HG03575 (cell line): ENCODE results near the gene MED14.
"Not testable (repeated sequence)": the region's sequence is repeated elsewhere in the genome, so short reads cannot be mapped to it uniquely, and the experiment has no call there.

Source experiments
- ATAC-seq: cut with Tn5 transposase; IDR thresholded peaks from one replicate; pipeline ENCODE4 v1.9.1; 2021; ENCODE audit not compliant: unreplicated experiment, insufficient number of reproducible peaks, low FRiP score; ENCODE audit errors: extremely low read depth

The MED14 gene

DNA sequence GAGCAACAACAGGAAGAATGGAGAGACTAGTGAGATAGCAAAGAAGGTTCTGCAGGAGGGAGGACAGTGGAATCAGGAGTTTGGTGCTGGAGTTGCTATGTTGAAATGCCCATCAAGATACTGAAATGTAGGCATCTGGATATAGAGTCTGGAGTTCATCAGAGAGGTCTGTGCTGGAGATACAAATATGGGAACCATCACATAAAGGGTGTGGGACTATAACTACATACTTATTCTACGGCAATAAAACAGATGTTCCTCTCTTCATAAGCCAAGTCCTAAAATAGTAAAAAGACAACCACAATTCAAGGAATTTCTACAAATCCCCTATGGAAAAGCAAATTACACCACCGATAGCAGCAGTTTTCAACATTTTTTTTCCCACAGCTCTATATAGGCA is 1.6 kb downstream of the MED14 start:
- ATAC-seq: no peak

DNA sequence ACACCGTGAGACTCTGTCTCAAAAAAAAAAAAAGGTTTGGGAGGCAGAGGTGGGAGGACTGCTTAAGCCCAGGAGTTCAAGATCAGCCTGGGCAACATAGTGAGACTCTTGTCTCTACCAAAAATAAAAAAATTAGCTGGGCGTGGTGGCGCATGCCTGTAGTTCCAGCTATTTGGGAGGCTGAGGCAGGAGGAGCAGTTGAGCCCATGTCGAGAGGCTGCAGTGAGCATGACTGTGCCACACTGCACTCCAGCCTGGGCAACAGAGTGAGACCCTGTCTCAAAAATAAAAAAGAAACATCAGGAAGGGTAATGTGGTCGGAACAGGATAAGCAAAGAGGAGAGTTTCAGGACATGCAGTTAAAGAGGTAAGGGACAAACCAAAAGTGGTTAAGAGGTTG is 2.8 kb downstream of the MED14 start:
- ATAC-seq: not testable (repeated sequence)

DNA sequence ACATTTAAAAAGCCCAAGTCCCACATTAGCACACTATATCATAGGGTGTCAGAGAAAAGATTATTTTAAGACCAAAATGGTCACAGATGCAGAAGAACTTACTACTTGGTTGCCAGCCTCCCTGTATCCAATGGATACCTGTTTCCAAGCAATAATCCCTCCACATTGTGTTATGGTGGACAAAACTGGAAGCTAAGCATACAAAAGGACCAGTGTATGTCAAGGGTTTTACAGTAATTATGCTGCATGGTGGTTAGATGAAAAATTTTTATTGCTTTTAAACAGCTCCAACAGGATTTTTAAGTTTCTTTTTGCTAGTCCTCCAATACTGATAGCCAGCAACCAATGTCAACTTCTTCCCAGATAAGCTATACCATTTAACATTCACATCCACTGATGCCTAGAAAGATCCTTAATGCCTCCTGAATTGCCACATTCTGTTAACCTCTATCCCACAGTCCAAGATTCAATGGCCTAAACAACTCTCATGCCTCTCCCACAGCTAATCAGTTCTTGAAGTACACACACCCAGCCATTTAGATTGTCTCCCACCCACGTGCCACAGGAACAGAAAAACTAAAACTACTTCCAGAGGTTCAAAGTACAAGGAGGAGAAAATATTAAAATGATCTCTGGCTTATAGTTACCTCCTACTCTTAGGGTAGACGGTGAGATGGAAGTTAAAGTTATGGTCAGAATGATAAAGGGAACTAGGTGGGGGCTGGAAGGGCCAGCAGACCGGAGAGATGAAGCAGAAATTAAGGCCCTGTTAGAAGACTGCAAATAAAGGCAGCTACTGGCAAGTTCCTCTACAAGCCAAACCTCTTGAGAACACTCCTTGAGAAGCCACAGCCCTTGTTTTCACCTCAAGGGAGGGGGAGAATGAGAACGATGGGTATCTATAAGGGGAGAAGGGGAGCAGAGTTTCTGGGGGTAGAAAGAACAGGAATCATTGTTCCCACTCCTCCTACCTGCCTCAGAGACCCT is 5.5 kb downstream of the MED14 start:
- ATAC-seq: no peak

DNA sequence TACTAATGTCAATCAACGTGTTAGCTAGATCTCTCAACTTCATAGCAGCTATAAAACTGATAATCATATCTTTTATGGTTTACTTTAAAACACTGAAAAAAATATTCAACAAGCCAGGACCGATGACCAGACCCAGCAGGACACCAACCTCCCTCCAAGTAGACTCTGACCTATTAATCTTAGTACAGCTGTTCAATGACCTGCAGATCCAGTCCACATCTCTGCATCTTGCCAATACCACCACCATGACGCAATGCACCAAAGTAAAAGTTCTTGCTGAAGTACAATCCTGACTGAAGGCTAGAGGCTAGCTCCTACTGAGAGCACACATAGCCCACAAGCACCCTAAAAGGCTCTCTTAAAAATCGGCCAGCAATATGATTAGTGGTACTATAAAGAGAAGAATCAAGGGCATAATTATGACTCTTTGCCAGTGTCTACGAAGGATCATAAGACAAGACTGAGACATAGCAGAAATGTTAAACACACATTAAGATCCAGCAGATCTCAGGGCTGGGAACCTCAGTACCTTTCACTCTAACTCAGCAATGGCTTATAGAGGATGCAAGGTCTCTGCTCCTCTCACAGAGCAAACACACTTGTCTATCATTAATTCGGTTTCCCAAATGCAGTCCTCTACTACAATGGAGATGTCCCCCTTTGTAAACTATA is 7.6 kb downstream of the MED14 start:
- ATAC-seq: no peak

DNA sequence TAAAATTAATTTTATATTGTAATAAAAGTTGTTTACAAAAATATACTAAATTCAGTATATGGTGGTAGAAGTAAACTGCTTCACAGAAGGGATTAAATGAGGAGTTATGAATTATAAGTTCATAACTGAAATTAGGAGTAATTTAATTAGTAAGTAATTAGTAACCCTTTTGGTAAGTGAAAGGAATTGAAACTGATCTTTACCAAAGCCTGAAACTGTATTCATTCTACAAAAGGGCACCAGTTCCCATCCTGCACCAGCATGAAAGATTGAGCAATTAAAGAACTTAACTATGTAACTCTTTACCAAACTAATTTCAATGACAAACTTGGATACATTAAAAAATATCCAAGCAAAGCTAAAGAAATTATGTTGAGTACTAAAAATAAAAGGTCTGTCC is 8.2 kb downstream of the MED14 start:
- no peak for ATAC-seq

DNA sequence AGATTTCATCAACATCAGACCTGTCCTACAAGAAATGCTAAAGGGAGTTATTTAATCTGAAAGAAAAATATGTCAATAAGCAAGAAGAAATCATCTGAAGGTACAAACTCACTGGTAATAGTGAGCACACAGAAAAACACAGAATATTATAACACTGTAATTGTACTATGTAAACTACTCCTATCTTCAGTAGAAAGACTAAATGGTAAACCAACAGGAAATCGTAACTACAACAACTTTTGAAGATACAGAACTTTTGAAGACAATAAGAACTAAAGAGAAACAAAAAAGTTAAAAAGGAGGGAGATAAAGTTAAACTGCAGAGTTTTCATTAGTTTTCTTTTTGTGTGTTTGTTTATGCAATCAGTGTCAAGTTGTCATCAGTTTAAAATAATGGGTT is 12.4 kb downstream of the MED14 start:
- ATAC-seq: no peak

DNA sequence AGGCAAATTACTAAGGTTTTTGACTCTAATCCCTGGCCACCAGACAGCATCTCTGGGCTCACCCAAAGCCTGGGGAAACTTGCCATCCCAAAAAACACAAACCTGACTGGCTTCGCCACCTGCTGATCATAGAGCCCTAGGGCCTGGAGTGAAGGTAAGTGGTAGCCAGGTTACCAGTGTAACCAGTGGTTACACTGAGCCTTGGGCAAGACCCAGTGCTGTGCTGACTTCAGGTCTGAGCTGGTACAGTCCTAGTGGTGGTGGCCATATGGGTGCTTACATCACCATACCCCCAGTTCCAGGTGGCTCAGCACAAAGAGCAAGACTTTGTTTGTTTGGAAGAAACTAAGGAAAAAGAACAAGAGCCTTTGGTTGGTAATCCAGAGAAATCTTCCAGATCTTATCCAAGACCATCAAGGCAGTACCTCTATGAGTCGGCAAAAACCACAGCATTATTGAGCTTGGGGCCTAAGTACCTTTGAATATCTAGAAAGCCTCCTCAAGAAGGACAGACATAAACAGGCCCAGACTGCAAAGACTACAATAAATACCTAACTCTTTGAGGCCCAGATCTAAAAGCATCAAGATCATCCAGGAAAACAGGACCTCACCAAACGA is 13.7 kb downstream of the MED14 start:
- no peak for ATAC-seq

DNA sequence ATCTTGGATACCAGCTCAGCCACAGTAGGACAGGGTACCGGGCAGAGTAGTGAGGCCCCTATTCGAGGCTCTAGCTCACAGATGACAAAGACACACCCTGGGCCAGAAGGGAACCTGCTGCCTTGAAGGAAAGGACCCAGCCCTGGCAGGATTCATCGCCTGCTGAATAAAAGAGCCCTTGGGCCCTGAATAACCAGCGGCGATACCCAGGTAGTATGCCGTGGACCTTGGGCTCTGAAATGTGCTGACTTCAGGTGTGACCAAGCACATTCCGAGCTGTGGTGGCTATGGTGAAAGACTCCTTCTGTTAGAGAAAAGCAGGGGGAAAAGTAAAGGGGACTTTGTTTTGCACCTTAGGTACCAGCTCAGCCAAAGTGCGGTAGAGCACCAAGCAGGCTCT is 14.6 kb downstream of the MED14 start:
- ATAC-seq: no peak

DNA sequence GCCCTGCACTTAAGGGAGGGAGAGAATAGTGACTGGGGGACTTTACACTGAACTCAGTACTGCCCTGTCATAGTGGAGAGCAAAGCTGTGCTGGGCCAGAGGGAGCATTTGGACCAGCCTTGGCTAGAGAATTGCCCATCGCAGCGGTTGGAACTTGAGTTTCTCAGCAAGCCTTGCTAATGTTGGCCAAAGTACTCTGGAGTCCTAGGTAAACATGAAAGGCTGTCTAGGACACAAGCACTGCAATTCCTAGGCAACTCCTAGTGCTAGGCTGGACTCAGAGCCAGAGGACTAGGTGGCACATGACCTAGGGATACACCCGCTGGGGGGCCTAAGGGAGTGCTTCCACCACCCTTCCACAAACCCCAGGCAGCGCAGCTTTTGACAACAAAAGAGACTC is 15.0 kb downstream of the MED14 start:
- no peak for ATAC-seq

DNA sequence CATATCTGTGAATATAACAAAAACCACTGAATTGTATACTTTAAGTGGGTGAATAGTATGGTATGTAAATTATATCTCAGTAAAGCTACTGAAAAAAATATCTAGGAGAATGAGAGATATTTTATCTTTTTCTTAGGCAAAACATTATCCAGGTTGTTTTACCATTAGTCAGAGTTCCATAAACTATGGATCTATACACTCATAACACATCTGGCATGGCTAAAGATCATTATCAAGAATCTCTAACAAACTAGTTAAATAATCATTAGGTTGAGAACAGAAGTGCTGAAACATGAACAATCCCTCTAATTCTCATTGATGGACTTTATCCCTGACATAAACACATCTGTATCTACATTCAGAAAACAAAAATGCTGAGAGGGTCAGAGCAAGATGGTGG is 15.6 kb downstream of the MED14 start:
- ATAC-seq: no peak

DNA sequence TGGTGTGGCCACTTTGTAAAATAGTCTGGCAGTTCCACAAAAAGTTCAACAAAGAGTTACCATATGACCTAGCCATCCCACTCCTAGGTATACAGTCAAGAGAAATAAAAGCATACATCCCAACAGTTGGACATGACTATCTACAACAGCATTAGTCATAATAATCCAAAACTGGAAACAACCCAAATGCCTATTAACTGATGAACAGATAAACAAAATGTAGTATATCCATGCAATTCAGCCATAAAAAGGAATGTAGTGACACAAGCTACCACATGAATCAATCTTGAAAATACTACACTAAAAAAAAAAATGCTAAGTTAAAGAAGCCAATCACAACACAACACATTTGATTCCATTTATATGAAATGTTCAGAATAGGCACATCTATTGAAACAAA is 16.1 kb downstream of the MED14 start:
- ATAC-seq: no peak

DNA sequence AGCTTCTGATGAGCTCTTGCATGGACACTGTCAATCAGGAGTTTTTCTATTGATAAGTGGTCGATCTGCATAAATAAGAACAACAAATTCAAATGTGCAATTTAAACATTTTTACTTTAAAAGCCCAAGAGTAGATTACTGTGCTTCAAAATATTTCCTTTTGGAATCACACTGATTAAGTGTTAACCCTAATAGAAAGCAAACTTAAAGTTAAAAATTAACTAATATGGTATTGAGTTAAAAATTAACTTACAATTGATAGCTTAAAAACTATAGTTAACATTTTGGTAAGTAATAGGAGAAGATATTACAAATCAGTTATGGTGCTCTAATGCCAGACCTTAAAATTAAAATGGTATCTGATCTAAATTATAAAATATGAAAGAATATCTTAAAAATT is 25.9 kb downstream of the MED14 start:
- ATAC-seq: no peak

DNA sequence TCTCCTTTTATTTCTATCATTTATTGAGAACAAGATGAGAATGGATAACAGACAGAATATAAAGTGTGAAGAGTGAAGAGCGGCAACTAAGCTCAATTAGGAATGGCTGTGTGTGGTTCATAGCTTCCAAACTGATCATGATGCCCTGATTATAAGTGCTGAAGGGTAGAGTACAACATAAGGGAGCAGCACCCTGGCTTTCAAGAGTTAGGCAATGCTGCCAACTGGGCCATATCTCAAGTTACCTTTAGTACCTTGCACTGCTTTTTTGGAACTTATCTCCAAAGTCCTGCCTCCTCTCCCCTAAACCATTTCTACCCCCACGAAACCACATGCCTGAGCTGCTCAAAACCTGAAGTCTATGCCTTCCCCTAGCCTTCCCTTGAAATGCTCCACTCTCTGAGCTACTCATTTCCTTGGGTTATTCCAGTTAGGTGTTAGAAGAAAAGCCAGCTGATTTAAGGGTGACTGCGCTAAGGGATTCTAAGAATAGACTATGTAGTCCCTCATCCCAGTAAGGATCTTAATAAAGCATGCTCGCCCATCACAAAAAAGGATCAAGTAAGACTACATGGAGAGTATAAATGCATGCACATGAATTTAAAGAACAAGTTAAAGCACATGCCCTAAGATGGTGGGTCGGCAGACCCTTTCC is 29.6 kb downstream of the MED14 start:
- ATAC-seq: no peak

DNA sequence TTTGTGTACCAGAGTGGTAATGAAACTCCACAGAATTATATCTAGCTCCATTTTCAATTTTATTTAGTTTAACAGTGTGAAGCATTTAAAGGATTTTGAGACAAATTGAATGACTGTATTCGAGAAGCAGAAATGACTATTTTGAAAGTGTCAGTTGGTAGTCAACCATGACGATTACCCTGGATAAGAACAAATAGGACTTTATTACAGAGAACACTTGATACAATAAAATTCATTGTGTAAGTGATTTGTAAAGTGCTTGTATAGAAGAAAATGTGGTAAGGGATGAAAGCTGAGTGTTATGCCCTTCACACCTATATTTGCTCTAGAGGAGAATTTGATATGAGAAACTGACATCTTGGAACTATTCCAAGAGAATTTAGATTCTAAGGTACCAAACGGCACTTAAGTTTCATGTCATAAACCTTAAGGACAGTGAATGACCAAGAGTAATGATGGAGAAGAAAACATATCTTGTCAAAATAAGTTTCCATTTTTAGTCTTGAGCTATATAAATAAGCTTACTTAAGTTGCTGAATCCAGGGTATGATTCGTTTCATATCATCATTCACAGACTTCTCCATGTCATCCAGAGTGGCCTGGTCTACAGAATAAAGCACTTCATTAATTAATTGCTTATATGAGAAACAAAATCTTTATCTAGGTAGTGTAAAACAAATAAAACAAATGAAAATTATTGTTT is 34.6 kb downstream of the MED14 start:
- no peak for ATAC-seq

DNA sequence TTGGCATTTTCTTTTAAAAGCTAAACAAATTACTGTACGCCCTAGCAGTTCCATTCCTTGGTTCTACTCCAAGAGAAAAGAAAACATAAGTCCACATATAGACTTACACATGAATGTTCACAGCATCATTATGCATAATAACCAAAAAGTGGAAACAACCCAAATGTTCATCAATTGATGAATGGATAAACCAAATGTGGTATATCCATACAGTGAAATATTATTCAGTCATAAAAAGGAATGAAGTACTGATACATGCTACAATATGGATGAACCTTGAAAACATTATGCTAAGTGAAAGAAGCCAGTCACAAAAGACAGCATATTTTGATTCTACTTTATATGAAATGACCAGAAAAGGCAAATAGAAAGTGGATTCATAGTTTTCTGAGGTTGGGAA is 36.5 kb downstream of the MED14 start:
- no peak for ATAC-seq

DNA sequence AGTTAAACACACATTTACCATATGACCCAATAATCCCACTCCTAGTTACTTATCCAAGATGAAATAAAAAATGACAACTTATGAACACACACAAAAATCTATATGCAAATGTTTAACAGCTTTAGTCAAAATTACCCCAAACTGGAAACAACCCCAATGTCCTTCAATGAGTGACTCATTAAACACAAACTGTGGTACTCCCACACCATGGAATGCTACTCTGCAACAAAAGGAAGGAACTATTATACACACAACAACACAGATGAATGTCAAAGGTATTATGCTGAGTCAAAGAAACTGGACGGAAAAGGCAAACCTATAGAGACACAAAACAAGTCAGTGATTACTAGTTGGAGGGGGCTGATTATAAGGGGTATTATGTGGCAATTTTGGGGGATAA is 40.5 kb downstream of the MED14 start:
- no peak for ATAC-seq

DNA sequence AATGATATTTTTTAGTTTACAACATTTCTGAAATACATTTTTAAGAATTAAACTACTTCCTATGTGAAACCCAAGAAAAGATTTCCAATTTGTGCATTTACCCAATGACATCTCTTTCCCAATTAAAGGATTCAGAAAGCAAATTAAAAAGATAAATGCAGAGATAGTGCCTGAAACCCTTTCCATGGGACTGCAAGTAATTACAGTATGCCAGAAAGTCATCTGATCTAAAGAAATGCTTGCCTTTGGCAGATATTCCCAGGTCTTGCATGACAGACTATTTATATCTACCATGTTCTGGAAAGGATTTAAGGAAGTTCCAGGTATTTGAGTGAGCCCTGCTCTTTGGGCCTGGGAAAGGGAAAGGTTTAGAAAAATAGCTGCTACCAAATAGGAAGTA is 46.4 kb downstream of the MED14 start:
- no peak for ATAC-seq

DNA sequence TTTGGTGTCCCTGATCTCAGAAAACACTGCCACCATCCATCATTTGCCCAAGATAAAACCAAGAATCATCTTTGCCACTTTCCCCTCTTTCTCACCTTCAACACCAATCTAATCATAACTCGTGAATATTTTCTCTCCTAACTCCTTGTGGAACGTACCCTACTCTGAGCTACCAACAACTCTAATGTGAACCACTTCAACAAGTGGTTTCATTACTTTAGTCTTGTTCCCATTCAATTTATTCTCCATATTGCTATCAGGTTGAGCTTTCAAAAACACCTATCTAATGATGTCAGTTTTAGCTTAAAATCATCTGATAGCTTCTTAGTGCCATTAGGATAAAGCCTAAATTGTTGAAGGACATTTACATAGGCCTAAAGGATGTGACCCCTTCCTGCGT is 48.2 kb downstream of the MED14 start:
- no peak for ATAC-seq

DNA sequence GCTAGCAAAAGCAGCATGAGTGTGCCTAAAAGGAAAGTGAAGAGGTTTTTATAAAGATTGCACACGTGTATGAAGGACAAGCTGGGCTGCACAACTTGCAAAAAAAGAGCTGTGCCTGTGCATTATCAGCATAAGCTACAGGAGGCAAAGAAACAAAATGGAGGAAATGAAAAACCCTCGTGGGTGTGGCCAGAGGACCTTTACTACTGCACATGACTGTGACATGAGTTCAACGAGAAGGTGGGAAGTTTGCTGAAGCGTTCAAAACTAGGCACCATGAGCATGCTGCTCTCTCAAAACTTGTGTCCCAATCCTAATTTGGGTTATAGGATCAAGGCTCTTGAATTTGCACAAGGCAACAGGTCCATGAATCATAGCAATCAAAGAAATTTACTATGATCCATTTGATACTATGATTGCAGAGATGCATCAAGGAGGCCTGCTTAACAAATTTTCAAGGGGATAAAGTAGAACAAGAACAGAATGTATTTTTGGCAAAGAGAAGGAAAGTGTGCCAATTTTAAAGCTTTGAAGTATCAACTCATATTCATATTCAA is 49.9 kb downstream of the MED14 start:
- no peak for ATAC-seq
